K562 (cell line): ENCODE results near the gene UBA1. TPM values are rescaled to one million over a fixed set of nuclear protein-coding genes. Genes with fewer than 3 reads are reported as not detected.

Source experiments
- ATAC-seq: fragments of 200-7000 bp; cut with Tn5 transposase; 3 replicates; pipeline ENCODE4 v1.9.1; 2020; ENCODE audit warnings: moderate library complexity
- BruUV-seq: library from RNA; stranded (reverse); fragments of 400-500 nt; replicated peaks from 2 replicates; lab custom pipeline; 2021; lab: Mats Ljungman, UMichigan
- CTCF ChIA-PET: fragments of 300-600 bp; formaldehyde crosslinking; extraction: SDS; loops from one replicate; lab custom pipeline; 2021; ENCODE audit warnings: low intra/inter-chr PET ratio; lab: Yijun Ruan, JAX
- POLR2A ChIA-PET: fragments of 300-600, 350-650 bp; sonication (Branson Sonifier 250); formaldehyde crosslinking; extraction: SDS; loops from one replicate; lab custom pipeline; 2021; ENCODE audit warnings: antibody characterized with exemption, inconsistent platforms; lab: Yijun Ruan, JAX
- DNase-seq, 4 experiments: peaks; one replicate each; pipeline versions ENCODE4 v3.0.0 to v3.0.0-alpha.2; 2011 to 2018; ENCODE audit warnings: low spot score in 3 of 4, mixed read lengths in 3 of 4; ENCODE audit errors: extremely low read depth in 1 of 4
- FAIRE-seq: peaks from 2 replicates; lab custom pipeline; 2011; peaks lifted over from hg19 to GRCh38; lab: Jason Lieb, UNC
- H2AFZ ChIP-seq: 2 replicates; pipeline ENCODE4 v1.6.0; 2011; ENCODE audit warnings: low read depth, low read length, control low read depth, inconsistent platforms
- H3K27ac ChIP-seq: fragments of 200-600 bp; 3 replicates; pipeline ENCODE4 v1.8.0; 2011; ENCODE audit warnings: low read depth, mild to moderate bottlenecking, control low read depth, inconsistent platforms, low read length, moderate library complexity, mixed read lengths; ENCODE audit errors: extremely low read depth
- H3K27me3 ChIP-seq, 2 experiments: fragments of 300-600 bp in 1 of 2; 2 replicates in 1 of 2; 3 replicates in 1 of 2; pipeline versions ENCODE4 v1.6.0 to v1.8.0; 2011; ENCODE audit warnings: inconsistent platforms in 2 of 2, low read length in 2 of 2, mild to moderate bottlenecking in 1 of 2, mixed read lengths in 1 of 2, moderate library complexity in 1 of 2; ENCODE audit not compliant: control insufficient read depth in 2 of 2, insufficient read depth in 2 of 2
- H3K36me3 ChIP-seq: fragments of 300-600 bp; 3 replicates; pipeline ENCODE4 v1.8.0; 2011; ENCODE audit warnings: mild to moderate bottlenecking, low read length, inconsistent platforms; ENCODE audit not compliant: control insufficient read depth, insufficient read depth
- H3K4me1 ChIP-seq, 2 experiments: fragments of 200-600 bp in 1 of 2; replicated peaks in 1 of 2; 2 replicates in 1 of 2; 3 replicates in 1 of 2; pipeline versions ENCODE4 v1.5.1 to v1.8.0; 2011; ENCODE audit warnings: inconsistent platforms in 2 of 2, low read length in 2 of 2, mild to moderate bottlenecking in 1 of 2, mixed read lengths in 1 of 2, moderate library complexity in 1 of 2; ENCODE audit not compliant: control insufficient read depth in 2 of 2, insufficient read depth in 2 of 2
- H3K4me2 ChIP-seq: 2 replicates; pipeline ENCODE4 v1.6.1; 2011; ENCODE audit warnings: low read length, control low read depth, inconsistent platforms, mixed read lengths; ENCODE audit not compliant: insufficient read depth
- H3K4me3 ChIP-seq: fragments of 200-600 bp; sonication (generic), shearing (Covaris generic); 2 replicates; pipeline ENCODE4 v1.5.1; 2016; ENCODE audit warnings: control low read depth, inconsistent platforms
- H3K79me2 ChIP-seq: fragments of 200-600 bp; 3 replicates; pipeline ENCODE4 v1.8.0; 2011; ENCODE audit warnings: low read length, inconsistent platforms; ENCODE audit not compliant: control insufficient read depth, insufficient read depth
- H3K9ac ChIP-seq, 2 experiments: 2 replicates each; pipeline versions ENCODE4 v1.6.0 to v1.6.1; 2011; ENCODE audit warnings: low read depth in 2 of 2, low read length in 2 of 2, control low read depth in 1 of 2, inconsistent platforms in 1 of 2, mild to moderate bottlenecking in 1 of 2, mixed read lengths in 1 of 2; ENCODE audit not compliant: insufficient read depth in 1 of 2
- H3K9me1 ChIP-seq: one replicate; pipeline ENCODE4 v1.6.0; 2011; ENCODE audit warnings: inconsistent platforms, mild to moderate bottlenecking, low read length, moderate library complexity; ENCODE audit not compliant: control insufficient read depth, insufficient read depth
- H3K9me3 ChIP-seq: replicated peaks from 2 replicates; pipeline ENCODE4 v1.5.1; 2011; ENCODE audit warnings: low read depth, low read length, inconsistent platforms; ENCODE audit not compliant: control insufficient read depth, insufficient read depth
- H4K20me1 ChIP-seq: replicated peaks from 2 replicates; pipeline ENCODE4 v1.6.1; 2011; ENCODE audit warnings: low read length, inconsistent platforms, mixed read lengths; ENCODE audit not compliant: control insufficient read depth, insufficient read depth
- BCOR ChIP-seq: fragments of 450-650 bp; IDR thresholded peaks from 2 replicates; pipeline ENCODE4 v1.6.1; 2016
- BHLHE40 ChIP-seq: IDR thresholded peaks from 2 replicates; pipeline ENCODE4 v1.6.1; 2011; ENCODE audit warnings: low read length, improper control_type of control experiment
- ELF1 ChIP-seq: fragments of 200-800 bp; sonication (Bioruptor generic); IDR thresholded peaks from 2 replicates; pipeline ENCODE4 v1.6.1; 2016; ENCODE audit warnings: missing genetic modification characterization, missing compliant biosample characterization
- KLF1 ChIP-seq: fragments of 450-650 bp; IDR thresholded peaks from 2 replicates; pipeline ENCODE4 v1.6.1; 2016; ENCODE audit warnings: missing genetic modification characterization, missing compliant biosample characterization
- KLF13 ChIP-seq: fragments of 450-650 bp; IDR thresholded peaks from 2 replicates; pipeline ENCODE4 v1.6.1; 2016; ENCODE audit warnings: missing genetic modification characterization, low read depth, mild to moderate bottlenecking, missing compliant biosample characterization, moderate library complexity, borderline replicate concordance
- MBD2 ChIP-seq: sonication (generic); IDR thresholded peaks from 2 replicates; pipeline ENCODE4 v1.6.1; 2016; ENCODE audit warnings: low read depth, borderline replicate concordance
- MXI1 ChIP-seq: IDR thresholded peaks from 2 replicates; pipeline ENCODE4 v1.6.1; 2011; ENCODE audit warnings: low read depth, mild to moderate bottlenecking, improper control_type of control experiment, low read length
- POLR2G ChIP-seq: fragments of 200-400 bp; formaldehyde crosslinking; IDR thresholded peaks from 2 replicates; pipeline ENCODE4 v1.6.1; 2017; ENCODE audit warnings: low read depth, mild to moderate bottlenecking, antibody characterized with exemption, low read length, moderate library complexity
- POLR3A ChIP-seq: IDR thresholded peaks from 2 replicates; pipeline ENCODE4 v1.6.1; 2011; ENCODE audit warnings: borderline replicate concordance, mild to moderate bottlenecking, moderate library complexity; ENCODE audit not compliant: insufficient read length, insufficient read depth; ENCODE audit errors: extremely low read depth
- SPI1 ChIP-seq: IDR thresholded peaks from 2 replicates; pipeline ENCODE4 v1.6.1; 2011; ENCODE audit warnings: low read depth, low read length, control low read depth, borderline replicate concordance
- ZKSCAN3 ChIP-seq: fragments of 250-450 bp; sonication (Bioruptor Pico); IDR thresholded peaks from 2 replicates; pipeline ENCODE4 v1.4.0; 2020
- ZNF212 ChIP-seq: fragments of 450-650 bp; formaldehyde crosslinking; IDR thresholded peaks from 2 replicates; pipeline ENCODE4 v1.4.0; 2020; ENCODE audit warnings: mild to moderate bottlenecking
- ZNF224 ChIP-seq: sonication (generic); formaldehyde crosslinking; IDR thresholded peaks from 2 replicates; pipeline ENCODE4 v1.8.0; 2022; ENCODE audit warnings: mild to moderate bottlenecking, missing genetic modification reagents
- WGBS: fragments of 100-300 bp; shearing (Covaris generic); methylation state at CpG from one replicate; pipeline ENCODE4 v1.1.6; 2016; ENCODE audit warnings: low coverage, mixed read lengths; ENCODE audit not compliant: insufficient coverage; ENCODE audit errors: missing lambda C conversion rate; 5-methylcytosine and 5-hydroxymethylcytosine counted together
- in situ Hi-C: fragments of 300-500 bp; cut with MboI; formaldehyde crosslinking; loops from 4 replicates; pipeline ENCODE4 v1.15.0; 2018; ENCODE audit warnings: inconsistent platforms, mixed read lengths
- intact Hi-C: fragments of 100-400 bp; cut with micrococcal nuclease; formaldehyde crosslinking; loops from 2 replicates; pipeline ENCODE4 v1.14.2; 2022
- polyA plus RNA-seq, 8 experiments: library from polyadenylated mRNA; depleted of rRNA in 4 of 8; stranded (reverse) in 5 of 8; unstranded in 3 of 8; fragments of >200 nt; fragmentation: Nextera tagmentation in 2 of 8; fragmentation: Illumina TruSeq in 1 of 8; extraction: Ambion mirVana in 2 of 8; extraction: Trizol in 1 of 8; gene quantifications; 2 replicates each; pipeline versions ENCODE4 v1.2.1 to v1.2.3, GENCODE V29; 2011 to 2014; ENCODE audit warnings: inconsistent platforms in 1 of 8, missing spikeins in 1 of 8
- total RNA-seq, 7 experiments: library from RNA; depleted of rRNA in 6 of 7; stranded (reverse); fragments of >200 nt in 6 of 7; fragmentation: Illumina TruSeq in 2 of 7; extraction: Trizol in 2 of 7; gene quantifications; 2 replicates each; pipeline versions ENCODE4 v1.2.1 to v1.2.3, GENCODE V29; 2011 to 2021; ENCODE audit warnings: low replicate concordance in 1 of 7
- TF ChIP-seq, protein P1 (sequence below): sonication (generic); formaldehyde crosslinking; IDR thresholded peaks from 2 replicates; pipeline ENCODE4 v1.8.1; 2023; ENCODE audit warnings: missing genetic modification reagents, mild to moderate bottlenecking, borderline replicate concordance
- TF ChIP-seq, protein P2 (sequence below): fragments of 150-350 bp; IDR thresholded peaks from 2 replicates; pipeline ENCODE4 v1.6.1; 2014; ENCODE audit warnings: low read depth, mild to moderate bottlenecking, low read length, borderline replicate concordance

UBA1 gene
- total and polyA plus RNA-seq, 9 of the 15 experiments (the other 6 are each of a cell fraction or from before 2014, with no cell fraction given): 32.0 to 174 (median 93.6) TPM

DNA sequence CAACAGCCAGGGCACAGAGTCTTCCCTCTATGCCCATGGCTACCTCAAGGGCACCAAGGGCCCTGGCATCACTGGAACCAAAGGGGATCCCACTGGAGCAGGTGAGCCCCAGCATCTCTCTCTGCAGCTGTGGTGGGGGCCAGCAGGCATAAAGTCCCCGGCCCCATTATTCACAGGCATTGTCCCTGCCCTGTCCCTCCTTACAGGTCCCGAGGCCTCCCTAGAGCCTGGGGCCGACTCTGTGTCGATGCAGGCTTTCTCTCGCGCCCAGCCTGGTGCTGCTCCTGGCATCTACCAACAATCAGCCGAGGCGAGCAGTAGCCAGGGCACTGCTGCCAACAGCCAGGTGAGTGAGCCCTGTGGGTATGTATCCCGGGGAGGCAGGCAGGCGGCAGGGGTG lies 12.3 kb upstream of the UBA1 start:
- Histone ChIP-seq H3K36me3 (peaks cover 81% of the 10 kb centered on the region; the same call in 2 of the 3 replicates), H3K4me3 (no peak overlapping the region), H3K79me2 (no peaks in the 10 kb centered on the region), H3K27ac (no peak overlapping the region), H3K27me3 (no peaks in the 10 kb centered on the region), H3K4me1 (peaks cover 0 to 3% of the 10 kb centered on the region in 2 experiments; a peak in 1 of 5 replicates), H3K9me1 (no peaks in the 10 kb centered on the region), H3K9me3 (no peaks in the 10 kb centered on the region), H3K4me2 (no peak overlapping the region), H2AFZ (no peak overlapping the region), H4K20me1 (peaks cover 2% of the 10 kb centered on the region; the same call in 1 of the 2 replicates), H3K9ac (no peak overlapping the region)
- DNase-seq (no peak), FAIRE-seq (no peak), ATAC-seq (no peak)
- no TSS peak for BruUV-seq
- ChIA-PET CTCF (no interaction called here), POLR2A (no interaction called here)
- intact Hi-C loops (no loop called here), in situ Hi-C loops (no loop called here)
- WGBS: 93% methylated on average over 6 of the region's 10 CpGs
- TF ChIP-seq, protein P1, sequence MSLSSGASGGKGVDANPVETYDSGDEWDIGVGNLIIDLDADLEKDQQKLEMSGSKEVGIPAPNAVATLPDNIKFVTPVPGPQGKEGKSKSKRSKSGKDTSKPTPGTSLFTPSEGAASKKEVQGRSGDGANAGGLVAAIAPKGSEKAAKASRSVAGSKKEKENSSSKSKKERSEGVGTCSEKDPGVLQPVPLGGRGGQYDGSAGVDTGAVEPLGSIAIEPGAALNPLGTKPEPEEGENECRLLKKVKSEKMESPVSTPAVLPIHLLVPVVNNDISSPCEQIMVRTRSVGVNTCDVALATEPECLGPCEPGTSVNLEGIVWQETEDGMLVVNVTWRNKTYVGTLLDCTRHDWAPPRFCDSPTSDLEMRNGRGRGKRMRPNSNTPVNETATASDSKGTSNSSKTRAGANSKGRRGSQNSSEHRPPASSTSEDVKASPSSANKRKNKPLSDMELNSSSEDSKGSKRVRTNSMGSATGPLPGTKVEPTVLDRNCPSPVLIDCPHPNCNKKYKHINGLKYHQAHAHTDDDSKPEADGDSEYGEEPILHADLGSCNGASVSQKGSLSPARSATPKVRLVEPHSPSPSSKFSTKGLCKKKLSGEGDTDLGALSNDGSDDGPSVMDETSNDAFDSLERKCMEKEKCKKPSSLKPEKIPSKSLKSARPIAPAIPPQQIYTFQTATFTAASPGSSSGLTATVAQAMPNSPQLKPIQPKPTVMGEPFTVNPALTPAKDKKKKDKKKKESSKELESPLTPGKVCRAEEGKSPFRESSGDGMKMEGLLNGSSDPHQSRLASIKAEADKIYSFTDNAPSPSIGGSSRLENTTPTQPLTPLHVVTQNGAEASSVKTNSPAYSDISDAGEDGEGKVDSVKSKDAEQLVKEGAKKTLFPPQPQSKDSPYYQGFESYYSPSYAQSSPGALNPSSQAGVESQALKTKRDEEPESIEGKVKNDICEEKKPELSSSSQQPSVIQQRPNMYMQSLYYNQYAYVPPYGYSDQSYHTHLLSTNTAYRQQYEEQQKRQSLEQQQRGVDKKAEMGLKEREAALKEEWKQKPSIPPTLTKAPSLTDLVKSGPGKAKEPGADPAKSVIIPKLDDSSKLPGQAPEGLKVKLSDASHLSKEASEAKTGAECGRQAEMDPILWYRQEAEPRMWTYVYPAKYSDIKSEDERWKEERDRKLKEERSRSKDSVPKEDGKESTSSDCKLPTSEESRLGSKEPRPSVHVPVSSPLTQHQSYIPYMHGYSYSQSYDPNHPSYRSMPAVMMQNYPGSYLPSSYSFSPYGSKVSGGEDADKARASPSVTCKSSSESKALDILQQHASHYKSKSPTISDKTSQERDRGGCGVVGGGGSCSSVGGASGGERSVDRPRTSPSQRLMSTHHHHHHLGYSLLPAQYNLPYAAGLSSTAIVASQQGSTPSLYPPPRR (CRISPR knock-in tag): no peak
- TF ChIP-seq, protein P2, sequence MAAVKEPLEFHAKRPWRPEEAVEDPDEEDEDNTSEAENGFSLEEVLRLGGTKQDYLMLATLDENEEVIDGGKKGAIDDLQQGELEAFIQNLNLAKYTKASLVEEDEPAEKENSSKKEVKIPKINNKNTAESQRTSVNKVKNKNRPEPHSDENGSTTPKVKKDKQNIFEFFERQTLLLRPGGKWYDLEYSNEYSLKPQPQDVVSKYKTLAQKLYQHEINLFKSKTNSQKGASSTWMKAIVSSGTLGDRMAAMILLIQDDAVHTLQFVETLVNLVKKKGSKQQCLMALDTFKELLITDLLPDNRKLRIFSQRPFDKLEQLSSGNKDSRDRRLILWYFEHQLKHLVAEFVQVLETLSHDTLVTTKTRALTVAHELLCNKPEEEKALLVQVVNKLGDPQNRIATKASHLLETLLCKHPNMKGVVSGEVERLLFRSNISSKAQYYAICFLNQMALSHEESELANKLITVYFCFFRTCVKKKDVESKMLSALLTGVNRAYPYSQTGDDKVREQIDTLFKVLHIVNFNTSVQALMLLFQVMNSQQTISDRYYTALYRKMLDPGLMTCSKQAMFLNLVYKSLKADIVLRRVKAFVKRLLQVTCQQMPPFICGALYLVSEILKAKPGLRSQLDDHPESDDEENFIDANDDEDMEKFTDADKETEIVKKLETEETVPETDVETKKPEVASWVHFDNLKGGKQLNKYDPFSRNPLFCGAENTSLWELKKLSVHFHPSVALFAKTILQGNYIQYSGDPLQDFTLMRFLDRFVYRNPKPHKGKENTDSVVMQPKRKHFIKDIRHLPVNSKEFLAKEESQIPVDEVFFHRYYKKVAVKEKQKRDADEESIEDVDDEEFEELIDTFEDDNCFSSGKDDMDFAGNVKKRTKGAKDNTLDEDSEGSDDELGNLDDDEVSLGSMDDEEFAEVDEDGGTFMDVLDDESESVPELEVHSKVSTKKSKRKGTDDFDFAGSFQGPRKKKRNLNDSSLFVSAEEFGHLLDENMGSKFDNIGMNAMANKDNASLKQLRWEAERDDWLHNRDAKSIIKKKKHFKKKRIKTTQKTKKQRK: no peak
- TF ChIP-seq ZKSCAN3 (no peak), POLR3A (no peak), POLR2G (no peak), ELF1 (tag) (no peak), MBD2 (no peak), KLF13 (tag) (no peak), BHLHE40 (no peak), SPI1 (no peak), KLF1 (tag) (no peak), BCOR (no peak), ZNF224 (no peak), ZNF212 (CRISPR knock-in tag) (no peak), MXI1 (no peak)
